ENCODE results near the gene SOX13. TPM values are rescaled to one million over a fixed set of nuclear protein-coding genes. Genes with fewer than 3 reads are reported as not detected.

SOX13 gene
- total RNA-seq, 1 experiment from 2014 or later: 21.8 TPM

- intact Hi-C loops (cut with micrococcal nuclease; ENCODE audit: unreplicated experiment): no loop called here
- H3K4me3 Mint-ChIP-seq (ENCODE audit: low read depth, unreplicated experiment): peak overlapping the region; percentile 69
Measured at GRCh38 chr1:204128464-204128963, 55.6 kb downstream of the SOX13 start.

GRCh38 chr1:204128964-204129896, 56.3 kb downstream of the SOX13 start:
- intact Hi-C loops (cut with micrococcal nuclease; ENCODE audit: unreplicated experiment): loop anchor here (1.0 kb wide), 1 partner anchor 258 kb away; no protein-coding TSS in a partner anchor
- peak; percentile 98 for TF ChIP-seq CTCF (IDR thresholded peaks at IDR 0.05; ENCODE audit: unreplicated experiment)
- Mint-ChIP-seq H3K27me3 (ENCODE audit: unreplicated experiment) (no peaks in the 10 kb centered on the region), H3K27ac (ENCODE audit: unreplicated experiment) (peak overlapping the region; percentile 73), H3K4me1 (ENCODE audit: low read depth, unreplicated experiment) (peaks cover 40% of the 10 kb centered on the region), H3K9me3 (ENCODE audit: low read depth, unreplicated experiment) (no peaks in the 10 kb centered on the region), H3K4me3 (ENCODE audit: low read depth, unreplicated experiment) (peak overlapping the region; percentile 69), H3K36me3 (ENCODE audit: insufficient read depth, unreplicated experiment) (peaks cover 22% of the 10 kb centered on the region)
- CTCF ChIA-PET: interaction anchor here (0.6 to 5.1 kb wide), 17 partner anchors 9 to 468 kb away, joined by 3 to 113 read pairs (median 6); partner anchors contain the start of genes SNRPE and SOX13
- no TSS peak for BruUV-seq (replicated peaks)
- peak; percentile 83 for DNase-seq

More at GRCh38 chr1:204128464-204128963, 55.6 kb downstream of the SOX13 start:
- peaks cover 40% of the 10 kb centered on the region for H3K4me1 Mint-ChIP-seq (ENCODE audit: low read depth, unreplicated experiment)
- no TSS peak for BruUV-seq (replicated peaks)
- TF ChIP-seq CTCF (IDR thresholded peaks at IDR 0.05; ENCODE audit: unreplicated experiment): no peak
- H3K27ac Mint-ChIP-seq (ENCODE audit: unreplicated experiment): peak overlapping the region; percentile 73
- CTCF ChIA-PET: interaction anchor here (0.9 to 5.1 kb wide), 12 partner anchors 10 to 268 kb away, joined by 3 to 113 read pairs (median 7); partner anchors contain the start of genes SNRPE and SOX13
- H3K27me3 Mint-ChIP-seq (ENCODE audit: unreplicated experiment): no peaks in the 10 kb centered on the region
- no peaks in the 10 kb centered on the region for H3K9me3 Mint-ChIP-seq (ENCODE audit: low read depth, unreplicated experiment)
- H3K36me3 Mint-ChIP-seq (ENCODE audit: insufficient read depth, unreplicated experiment): peaks cover 22% of the 10 kb centered on the region
- DNase-seq: no peak

GRCh38 chr1:204130178-204130577, 57.3 kb downstream of the SOX13 start:
- CTCF ChIA-PET: interaction anchor here (0.6 to 5.1 kb wide), 9 partner anchors 20 to 259 kb away, joined by 3 to 113 read pairs (median 5); no protein-coding TSS in a partner anchor
- BruUV-seq (replicated peaks): no TSS peak
- intact Hi-C loops (cut with micrococcal nuclease; ENCODE audit: unreplicated experiment): no loop called here
- H3K9me3 Mint-ChIP-seq (ENCODE audit: low read depth, unreplicated experiment): no peaks in the 10 kb centered on the region
- no peak for TF ChIP-seq CTCF (IDR thresholded peaks at IDR 0.05; ENCODE audit: unreplicated experiment)
- H3K27ac Mint-ChIP-seq (ENCODE audit: unreplicated experiment): no peak overlapping the region
- peak; percentile 46 for DNase-seq
- H3K27me3 Mint-ChIP-seq (ENCODE audit: unreplicated experiment): no peaks in the 10 kb centered on the region
- H3K4me1 Mint-ChIP-seq (ENCODE audit: low read depth, unreplicated experiment): peaks cover 40% of the 10 kb centered on the region
- no peak overlapping the region for H3K4me3 Mint-ChIP-seq (ENCODE audit: low read depth, unreplicated experiment)
- H3K36me3 Mint-ChIP-seq (ENCODE audit: insufficient read depth, unreplicated experiment): peaks cover 22% of the 10 kb centered on the region

- no TSS peak for BruUV-seq (replicated peaks)
- Mint-ChIP-seq H3K9me3 (ENCODE audit: low read depth, unreplicated experiment) (no peaks in the 10 kb centered on the region), H3K27ac (ENCODE audit: unreplicated experiment) (no peak overlapping the region), H3K4me1 (ENCODE audit: low read depth, unreplicated experiment) (peaks cover 40% of the 10 kb centered on the region), H3K27me3 (ENCODE audit: unreplicated experiment) (no peaks in the 10 kb centered on the region), H3K4me3 (ENCODE audit: low read depth, unreplicated experiment) (no peak overlapping the region), H3K36me3 (ENCODE audit: insufficient read depth, unreplicated experiment) (peaks cover 22% of the 10 kb centered on the region)
- no peak for TF ChIP-seq CTCF (IDR thresholded peaks at IDR 0.05; ENCODE audit: unreplicated experiment)
- intact Hi-C loops (cut with micrococcal nuclease; ENCODE audit: unreplicated experiment): no loop called here
- DNase-seq: peak; percentile 62
- CTCF ChIA-PET: interaction anchor here (0.6 to 5.1 kb wide), 12 partner anchors 19 to 271 kb away, joined by 3 to 113 read pairs (median 3); partner anchors contain the start of gene ETNK2
Measured at GRCh38 chr1:204130981-204131892, 58.3 kb downstream of the SOX13 start.

Measured in Calu3 (cell line).